Activated T-cell treated with anti-CD3 and anti-CD28 coated beads for 1 hour (primary cell): ENCODE measurements around the gene CEPT1.

ENCODE experiments used
- DNase-seq: peaks from one replicate; pipeline ENCODE4 v3.0.0-alpha.2; 2020; ENCODE audit warnings: low read depth

The CEPT1 gene

DNA sequence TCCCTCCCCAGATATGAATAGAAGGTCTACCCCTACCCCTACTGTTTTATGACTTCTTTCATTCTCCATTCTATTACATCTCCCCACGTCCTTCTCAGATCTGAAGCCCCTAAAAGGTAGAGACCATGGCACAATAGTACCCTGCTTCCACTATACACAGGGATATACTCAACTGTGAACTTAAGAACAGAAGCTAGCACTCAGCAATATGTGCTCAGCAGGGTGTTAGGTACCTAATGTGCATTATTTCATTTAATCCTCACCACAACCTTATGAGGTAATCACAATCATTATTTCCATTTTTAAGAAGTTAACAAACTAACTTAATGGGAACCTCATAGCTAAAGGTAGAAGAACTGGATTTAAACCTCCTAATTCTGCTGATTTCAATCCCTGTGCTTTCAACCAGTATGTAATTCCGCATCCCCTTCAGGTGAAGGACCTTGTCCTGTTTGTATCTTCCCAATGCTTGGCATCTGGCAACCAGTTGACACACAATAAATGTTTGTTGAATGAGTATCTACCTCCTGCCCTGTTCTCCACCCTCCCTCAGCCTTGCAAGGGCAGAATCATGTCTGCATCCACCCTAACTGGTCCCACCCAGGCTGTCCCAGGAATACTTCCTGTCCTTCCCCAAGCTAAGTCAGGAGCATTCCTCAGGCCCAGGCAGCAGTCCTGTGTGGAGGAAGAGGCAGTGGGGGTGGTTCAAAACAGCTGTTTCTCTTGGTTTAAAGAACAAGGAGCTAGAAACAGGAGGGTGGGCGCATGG lies 53.9 kb downstream of the CEPT1 start:
- DNase-seq, result no peak

DNA sequence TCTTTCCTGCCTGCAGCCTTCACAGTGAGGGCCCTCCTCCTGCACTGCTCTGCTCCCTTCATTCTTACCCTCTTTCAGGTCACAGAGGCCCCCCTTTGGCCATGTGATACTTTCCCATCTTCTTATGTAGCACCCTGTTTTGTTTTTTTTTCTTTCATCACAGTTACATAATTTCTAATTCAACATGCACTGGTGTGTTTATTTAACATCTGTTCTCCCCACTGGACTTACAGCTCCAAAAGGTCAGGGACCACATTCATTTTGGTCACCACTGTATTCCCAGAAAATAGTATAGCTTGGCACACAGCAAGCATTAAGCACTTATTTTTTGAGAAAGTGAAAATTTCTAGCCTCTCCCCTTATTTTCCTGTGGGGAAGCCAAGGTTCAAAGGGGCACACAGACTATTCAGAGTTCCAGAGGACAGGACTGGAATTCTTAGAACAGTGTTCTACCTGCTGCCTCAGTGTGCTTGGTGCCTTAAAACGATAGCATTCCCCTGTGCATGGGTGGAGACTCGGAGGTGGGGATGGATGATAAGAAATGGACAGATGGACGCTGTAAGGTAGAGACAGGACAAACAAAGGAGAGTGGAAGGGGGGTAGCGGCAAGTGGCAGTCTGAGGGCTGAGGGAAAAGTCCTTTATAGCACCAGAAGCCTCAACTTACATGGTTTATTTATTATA lies 55.1 kb downstream of the CEPT1 start:
- no peak for DNase-seq

DNA sequence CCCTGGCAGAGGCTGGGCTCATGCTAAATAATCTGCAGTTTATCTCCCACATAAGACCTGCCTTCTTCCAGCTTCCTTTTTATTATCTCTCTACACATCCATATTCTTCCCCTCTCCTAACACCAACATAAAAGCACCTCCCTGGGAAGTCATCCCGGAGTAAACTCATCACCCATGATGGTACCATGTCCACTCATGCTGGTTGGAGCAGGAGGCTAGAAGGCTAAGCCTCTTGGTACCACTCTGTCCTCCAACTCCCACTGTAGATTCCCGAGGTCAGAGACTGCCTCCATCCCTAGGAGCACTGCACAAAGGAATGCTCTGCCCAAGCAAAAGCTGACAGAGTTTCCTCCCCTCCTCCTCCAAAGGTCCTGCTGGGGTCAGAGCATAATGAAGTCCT lies 56.2 kb downstream of the CEPT1 start:
- DNase-seq, result no peak

DNA sequence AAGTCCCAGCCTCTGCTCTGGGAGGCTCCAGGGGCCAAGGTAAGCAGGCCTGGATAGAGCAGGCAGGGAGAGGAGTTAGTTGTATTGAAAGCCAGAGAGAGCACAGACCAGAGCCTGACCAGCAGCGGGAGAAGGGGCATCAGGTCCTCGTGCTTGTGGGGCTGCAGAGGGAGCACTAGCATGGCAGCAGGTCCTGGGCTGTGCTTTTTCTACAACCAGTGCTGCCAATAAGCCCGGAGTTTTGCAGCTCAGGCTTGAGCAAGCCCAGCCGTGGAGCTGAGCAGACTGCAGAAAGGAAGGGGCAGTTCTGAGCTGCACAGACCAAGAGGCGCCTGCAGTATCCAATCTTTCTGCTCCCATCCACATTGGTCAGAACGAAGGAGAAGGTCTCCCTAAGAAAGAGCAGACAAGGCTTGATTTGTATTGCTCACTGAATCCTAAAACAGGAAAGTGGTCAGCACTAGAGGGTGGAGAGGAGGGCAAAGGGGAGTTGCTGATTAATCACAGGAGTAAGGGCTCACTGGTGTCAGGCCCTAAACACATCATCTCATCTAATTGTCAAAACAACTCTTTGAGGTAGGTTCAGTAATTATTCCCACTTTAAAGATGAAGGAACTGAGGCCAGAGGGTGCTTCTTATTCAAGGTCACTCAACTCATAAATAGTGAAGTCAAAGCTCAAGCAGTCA lies 57.7 kb downstream of the CEPT1 start:
- peak; percentile 60 for DNase-seq

DNA sequence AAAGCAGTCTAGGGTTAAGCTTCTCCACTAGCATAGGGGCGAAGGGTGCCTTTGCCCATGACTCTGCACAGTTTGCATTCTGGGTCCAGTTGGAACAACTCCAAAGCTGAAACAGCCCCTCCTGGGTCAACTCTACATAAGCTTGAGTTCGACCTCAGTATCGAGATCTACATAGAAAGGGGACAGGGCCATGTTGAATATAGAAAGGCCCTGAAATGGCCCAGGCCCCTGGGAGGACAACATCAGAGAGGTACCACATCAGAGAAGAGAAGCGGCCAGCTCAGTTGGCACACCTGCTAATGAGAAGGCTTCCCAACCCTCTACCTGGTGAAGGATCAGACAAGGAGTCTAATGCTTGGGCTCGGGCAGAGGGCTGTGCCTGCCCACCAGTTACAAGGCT lies 58.8 kb downstream of the CEPT1 start:
- DNase-seq, result no peak

DNA sequence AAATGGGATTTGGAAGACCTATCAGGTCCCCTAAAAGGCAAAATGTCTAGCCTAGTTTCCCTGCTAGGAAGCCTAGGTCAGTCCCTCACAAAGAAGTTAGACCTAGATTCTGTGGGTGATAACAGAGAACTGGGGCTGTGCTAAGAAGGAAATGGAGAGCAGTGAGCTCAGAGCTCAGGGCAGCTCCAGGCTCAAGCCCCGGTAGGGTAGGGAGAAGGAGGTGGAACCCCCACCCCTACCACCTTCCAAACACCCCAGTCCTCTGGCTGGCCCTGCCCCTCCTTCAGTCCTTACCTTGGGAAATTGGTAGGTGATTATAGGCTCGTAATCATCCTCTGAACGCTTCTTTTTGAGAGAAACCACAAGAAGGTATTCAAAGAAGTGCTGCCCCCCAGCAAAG lies 59.3 kb downstream of the CEPT1 start:
- DNase-seq, result no peak

DNA sequence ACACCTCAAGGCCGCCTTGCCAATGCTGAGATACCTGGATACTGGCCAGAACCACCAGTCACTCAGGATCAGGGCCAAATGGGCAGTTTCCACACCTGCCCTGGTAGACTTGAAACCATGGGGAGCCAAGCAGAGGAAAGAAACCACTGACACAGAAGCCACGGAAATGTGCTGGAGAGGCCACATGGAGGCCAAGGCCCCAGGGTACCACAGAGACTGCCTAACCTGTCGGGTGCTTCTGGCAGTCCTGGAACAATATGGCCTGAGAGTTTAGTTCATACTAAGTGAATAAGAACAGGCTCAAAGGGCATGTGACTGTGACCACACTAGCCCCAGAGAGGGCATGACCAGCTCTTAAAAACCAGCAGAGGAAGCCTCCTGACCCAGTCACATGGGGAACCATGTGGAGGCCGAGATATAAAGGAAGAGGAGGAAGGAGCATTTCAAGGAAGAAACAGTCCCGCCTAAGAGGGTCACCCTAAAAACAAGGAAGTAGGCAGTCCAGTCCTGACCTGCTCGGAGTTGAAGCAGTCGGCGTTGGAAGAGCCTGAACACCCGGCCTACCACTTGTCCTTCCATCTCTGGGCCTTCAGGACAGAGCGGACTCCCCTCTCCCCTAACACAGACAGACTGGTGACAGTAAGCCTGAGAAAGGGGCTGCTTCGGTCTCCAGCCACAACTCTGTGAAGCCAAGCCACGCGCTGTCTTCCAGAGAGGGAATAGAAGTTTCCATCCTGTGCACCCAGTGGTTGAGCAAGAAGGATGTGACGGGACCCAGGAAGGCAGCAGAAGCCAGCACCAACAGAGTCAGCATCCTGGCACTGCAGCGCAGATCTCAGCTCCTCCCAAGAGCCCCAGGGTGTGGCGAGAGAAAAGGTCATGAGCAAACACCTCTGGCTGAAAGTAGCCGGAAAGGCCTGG lies 60.1 kb downstream of the CEPT1 start, which contains the start of gene DENND2D:
DENND2D (minus strand) TSS at position 766 of the 921 bp plus-strand sequence; CDS start at position 579, 187 bp downstream.
- peak; percentile 51 for DNase-seq

DNA sequence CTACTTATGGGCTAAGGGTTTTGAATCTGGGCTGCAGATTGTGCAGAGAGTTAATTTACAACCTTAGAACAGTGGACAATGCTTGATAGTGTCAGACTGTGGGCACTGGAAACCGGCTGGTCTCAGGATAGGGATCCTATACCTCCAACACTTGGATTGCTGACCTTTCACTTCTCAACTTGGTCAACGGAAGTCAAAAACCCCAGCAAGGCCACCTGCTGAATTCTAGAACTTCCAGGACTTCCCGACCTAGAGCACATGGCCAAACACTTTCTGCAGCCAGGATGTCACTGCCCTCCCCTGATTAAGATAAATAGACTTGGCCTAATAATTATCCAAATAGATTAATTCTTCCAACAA lies 60.8 kb downstream of the CEPT1 start:
- no peak for DNase-seq

DNA sequence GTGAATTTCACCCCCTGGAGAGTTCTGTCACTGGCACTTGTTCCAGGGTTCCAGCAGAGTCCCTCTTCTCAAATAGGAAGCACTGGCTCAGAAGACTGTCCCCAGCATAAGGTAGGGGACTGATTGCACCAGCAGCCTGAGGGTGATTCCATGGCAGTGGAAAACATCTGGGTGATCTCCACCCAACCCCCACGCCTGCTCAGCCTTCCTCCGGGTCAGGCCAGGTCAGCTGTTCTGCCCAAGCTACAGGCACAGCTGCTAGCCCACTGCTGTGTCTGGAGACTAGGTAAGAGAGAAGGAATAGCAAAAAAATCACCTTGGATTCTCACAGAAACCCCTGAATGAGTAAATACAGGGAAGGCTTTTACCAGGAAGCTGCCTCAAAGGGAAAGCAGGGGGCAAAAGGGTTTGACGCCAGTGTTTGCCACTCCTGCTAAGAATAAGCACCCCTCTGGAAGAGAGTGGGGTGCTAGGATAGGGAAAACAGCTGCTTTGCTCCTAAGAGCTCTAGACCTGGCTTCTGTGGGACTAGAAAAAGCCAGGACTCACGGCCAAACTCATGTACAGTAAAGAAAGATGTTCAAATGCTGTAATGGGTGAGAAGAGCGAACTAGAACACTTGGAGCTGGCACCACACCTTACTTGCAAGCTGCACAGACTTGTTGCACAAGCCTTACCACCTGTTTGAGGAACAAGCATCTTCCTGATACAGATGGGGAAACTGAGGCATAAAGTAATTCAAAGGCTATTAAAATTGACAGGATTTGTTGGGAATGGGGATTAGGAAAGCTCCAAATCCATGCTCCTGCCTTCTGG lies 61.5 kb downstream of the CEPT1 start:
- DNase-seq, result no peak

DNA sequence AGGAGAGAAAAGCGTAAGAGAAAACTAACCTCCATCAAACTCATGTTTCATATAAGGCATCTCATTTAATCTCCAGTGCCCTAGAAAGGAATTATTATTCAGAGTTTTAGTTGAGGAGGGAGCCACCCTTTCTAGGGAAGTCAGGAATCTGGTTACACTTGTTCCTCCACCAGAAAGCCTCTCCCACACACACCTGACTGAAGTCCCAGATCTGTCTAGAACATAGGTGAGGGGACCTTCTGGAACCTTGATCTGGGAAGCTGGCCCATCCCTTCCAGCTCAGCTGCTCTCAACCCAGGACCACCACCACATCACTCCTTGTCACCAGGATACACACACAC lies 62.3 kb downstream of the CEPT1 start:
- no peak for DNase-seq

DNA sequence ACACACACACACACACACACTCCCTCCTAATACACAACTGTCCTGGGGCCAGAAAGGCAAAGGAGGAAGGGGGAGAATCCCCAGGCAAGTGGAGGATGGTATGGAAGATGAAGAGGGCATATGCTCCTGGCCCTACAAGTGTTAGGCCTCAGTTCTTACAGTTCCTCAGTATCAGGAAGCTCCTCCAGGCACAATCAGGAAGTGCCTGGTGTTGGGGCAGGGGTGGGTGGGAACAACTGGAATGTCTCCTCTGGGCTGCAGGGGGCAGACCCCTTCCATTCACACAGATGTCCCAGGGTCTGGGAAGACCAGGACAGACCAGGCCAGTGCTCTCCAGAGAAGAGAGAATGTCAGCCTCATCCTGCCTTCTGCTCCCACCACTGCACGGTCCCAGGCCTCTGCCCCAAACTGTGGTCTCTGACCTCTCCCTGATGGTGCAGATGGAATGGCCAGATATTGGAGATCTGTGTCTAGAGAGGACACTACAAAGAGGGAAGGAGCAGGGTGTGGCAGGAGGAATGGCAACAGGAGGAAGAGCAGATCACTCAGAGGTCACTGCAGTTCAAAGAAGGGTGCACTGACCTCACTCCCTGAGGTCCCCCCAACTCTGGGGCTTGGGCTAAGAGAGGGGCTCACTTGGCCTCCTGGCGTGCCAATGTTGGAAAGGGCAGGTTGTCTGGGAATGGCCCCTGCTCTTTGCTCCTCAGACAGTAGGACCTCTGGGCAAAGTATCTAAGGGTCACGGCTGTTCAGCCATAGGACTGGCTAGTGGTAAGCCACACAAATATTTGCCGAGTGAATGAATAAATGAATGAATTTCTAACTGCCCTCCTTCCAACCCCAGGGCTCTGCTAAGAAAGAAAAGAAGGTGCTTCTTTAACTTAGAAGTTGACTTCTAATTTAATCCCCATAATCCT lies 62.9 kb downstream of the CEPT1 start:
- no peak for DNase-seq

DNA sequence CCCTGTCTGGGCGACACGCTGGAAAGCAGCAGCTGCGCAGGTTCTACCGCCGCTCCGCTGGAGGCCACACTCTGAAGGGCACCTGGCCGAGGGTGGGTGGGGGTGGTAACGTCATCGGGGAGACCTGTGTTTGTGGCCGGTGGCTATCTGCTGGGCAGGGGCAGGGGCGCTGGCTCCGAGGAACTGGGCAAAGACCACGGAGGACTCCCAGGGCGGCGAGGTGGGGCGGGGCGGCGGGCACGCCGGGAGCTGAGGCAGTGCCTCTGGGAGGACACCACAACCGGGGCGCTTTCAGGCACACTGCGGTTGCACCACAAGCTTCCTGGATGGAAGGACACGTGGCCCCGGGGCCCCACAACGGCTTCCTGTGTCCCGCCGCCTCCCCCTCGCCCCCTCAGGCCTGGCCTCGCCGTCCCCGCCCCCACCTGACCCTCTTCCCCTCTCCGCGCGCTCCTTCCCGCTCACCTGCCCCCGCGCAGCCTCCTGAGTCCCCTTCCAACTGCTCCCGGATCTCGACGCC lies 63.7 kb downstream of the CEPT1 start:
- peak; percentile 78 for DNase-seq

DNA sequence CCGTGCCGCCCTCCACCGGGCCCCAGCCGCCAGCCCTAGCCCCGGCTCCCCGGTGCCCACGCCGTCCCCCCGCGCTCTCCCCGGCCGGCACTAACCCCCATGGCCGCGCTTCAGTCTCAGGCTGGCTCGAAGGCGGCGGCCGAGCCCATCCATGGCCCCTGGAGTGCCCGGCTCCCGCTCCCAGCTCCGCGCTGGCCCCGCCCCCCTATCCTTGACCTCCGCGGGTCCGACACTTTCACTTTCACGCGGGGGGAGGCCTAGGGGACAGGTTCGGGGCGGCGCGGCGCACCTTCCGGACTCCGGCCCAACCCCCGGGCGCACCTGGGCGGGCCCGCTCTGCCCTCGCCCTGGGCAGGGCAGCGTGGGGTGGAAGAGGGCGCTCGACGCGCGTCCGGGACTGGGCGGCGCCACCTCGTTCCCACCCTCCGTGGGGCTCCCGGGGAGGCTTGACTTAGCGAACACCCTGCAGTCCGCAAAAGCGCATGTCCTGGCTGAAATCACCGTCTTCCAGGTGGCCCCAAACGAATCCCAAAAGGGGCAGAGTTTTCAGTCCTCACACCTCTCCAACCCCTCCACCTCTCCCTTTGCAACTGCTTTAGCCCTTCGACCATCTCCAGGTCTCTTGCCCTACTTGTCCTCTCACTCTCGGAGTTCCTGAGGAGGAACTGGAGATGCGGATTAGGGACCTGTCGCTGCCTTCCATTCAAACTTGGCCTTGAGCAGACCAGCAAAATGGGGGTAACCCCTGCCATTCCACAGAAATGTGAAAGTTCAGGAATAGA lies 64.4 kb downstream of the CEPT1 start:
- DNase-seq, result peak; percentile 65

DNA sequence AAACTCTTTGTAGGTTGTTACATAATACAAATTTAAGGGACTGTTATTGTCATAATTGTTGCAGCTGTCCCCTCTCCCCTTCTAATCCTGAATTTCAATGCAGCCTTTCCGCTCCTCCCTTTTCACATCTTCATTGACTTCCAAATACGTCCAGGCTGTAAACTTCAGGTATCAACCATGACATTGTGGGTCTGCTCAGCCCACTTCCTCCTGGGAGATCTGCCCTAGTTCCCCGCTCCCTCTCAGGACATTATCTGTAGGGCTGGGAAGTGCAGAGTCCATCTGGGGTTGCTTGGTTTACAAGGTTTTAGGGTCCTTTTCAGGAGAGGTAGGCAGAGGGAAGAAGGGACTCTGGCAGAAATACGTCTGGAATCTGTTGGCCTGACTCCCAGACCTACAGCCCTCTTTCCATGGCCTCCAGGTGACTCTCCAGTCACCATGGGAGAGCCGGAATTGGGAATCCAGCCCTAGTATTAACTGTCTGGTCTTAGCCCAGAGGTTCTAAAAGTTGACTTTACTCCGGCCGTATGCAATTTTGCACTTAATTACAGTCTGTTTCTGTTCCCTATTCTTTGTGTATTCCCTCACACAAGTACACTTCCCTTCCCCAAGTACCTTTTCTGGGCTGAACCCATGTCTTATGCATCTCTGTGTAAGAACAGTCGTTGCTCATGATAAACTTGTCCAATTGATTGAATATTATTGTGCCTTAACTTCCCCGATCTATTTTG lies 65.1 kb downstream of the CEPT1 start:
- DNase-seq, result no peak

DNA sequence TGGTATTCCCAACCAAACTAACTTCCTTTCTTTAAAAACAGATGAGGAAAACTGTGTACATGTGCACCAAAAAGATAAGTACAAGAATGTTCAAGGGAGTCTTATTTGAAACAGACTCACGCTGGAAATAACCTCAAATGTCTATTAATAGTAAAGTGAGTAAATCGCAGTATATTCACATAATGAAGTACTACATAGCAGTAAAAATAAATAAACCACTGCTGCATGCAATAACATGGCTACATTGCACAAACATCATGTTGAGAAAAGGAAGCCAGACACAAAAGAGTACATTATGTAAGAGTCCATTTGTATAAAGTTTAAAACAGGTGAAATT lies 65.7 kb downstream of the CEPT1 start:
- DNase-seq, result no peak

DNA sequence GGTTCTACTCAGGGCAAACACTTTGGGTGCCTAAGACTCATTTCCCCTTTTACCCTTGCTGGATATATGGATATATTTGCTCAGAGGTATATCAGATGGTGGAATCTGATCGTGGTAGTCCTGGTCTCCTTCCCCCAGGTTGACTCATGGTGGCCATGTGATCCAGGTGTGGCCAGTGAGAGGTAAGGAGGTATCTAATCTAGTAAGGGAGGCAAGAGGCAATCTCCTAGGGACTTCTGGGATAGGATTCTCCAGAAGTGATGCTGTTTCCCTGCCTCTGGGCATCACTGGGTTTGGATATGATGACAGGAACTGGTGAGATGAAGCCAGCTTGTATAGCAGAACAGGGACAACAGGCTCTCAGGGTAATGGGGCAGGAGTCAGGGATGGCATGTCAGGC lies 68.9 kb downstream of the CEPT1 start:
- DNase-seq, result no peak

DNA sequence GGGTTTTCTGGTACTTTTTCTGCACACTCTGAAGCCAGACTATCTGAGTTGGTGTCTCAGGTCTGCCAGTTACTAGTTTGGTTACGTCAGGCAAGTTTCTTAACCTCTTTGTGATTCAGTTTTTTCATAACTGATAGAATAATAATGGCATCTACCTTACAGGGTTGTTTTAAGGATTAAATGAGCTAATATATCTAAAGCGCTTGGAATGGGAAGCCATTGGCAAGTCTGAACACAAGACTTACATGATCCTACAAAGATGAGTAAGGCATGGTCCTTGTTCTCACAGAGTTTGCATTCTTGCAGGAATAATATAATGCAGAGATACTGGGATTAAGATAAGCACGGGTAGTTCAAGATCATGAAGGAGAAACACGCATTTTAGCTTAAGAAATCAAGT lies 69.6 kb downstream of the CEPT1 start:
- no peak for DNase-seq

DNA sequence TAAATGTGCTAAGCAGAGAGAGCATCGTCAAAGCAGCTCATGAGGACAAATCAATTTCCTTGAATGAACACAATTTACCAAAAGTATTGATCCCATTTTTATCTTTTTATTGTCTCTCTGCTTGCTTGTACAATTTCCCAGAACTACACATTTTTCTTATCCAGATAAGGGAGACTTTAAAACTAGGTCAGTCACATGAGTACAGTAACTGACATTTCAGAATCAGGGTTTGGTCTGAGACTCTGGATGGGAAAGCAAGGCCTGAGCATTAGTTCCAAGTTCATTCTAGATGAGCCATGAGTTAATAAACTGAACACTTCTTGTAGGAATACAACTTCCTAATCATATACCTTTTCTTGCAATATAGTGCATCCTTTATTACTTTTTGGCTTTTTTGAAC lies 71.9 kb downstream of the CEPT1 start:
- DNase-seq, result no peak
